Prostate gland (tissue), 2 donors: ENCODE measurements around the gene GJA5. TPM values are rescaled to one million over a fixed set of nuclear protein-coding genes. Genes with fewer than 3 reads are reported as not detected.
"Not testable (repeated sequence)": the region's sequence is repeated elsewhere in the genome, so short reads cannot be mapped to it uniquely, and the experiment has no call there.

Experiments
- DNase-seq: peaks from one replicate; pipeline ENCODE4 v3.0.0-alpha.2; 2019; ENCODE audit warnings: low spot score
- H3K27ac ChIP-seq, 2 donors: fragments of 200-600 bp; sonication (generic); 2 replicates each; pipeline ENCODE4 v1.5.1; 2017 to 2019
- H3K27me3 ChIP-seq: fragments of 200-600 bp; sonication (generic); replicated peaks from 2 replicates; pipeline ENCODE4 v1.5.1; 2019; ENCODE audit not compliant: insufficient read depth
- H3K36me3 ChIP-seq, 2 donors: fragments of 200-600 bp; sonication (generic); 1 replicate in 1 of 2; 2 replicates in 1 of 2; pipeline versions ENCODE4 v1.5.1 to v1.8.1; 2017 to 2019
- H3K4me1 ChIP-seq: fragments of 200-600 bp; sonication (generic); replicated peaks from 2 replicates; pipeline ENCODE4 v1.5.1; 2019
- H3K4me3 ChIP-seq, 2 donors: fragments of 200-600 bp; sonication (generic); 2 replicates each; pipeline ENCODE4 v1.5.1; 2017 to 2019
- H3K9me3 ChIP-seq: fragments of 200-600 bp; sonication (generic); 2 replicates; pipeline ENCODE4 v1.5.1; 2017
- CTCF ChIP-seq, 4 experiments: fragments of 200-600 bp in 2 of 4; fragments of 450-650 bp in 2 of 4; sonication (generic) in 2 of 4; IDR thresholded peaks; 1 replicate in 3 of 4; 2 replicates in 1 of 4; pipeline ENCODE4 v1.5.1; 2016 to 2019; ENCODE audit warnings: antibody characterized with exemption in 4 of 4, mild to moderate bottlenecking in 2 of 4, moderate library complexity in 2 of 4
- POLR2A ChIP-seq: fragments of 450-650 bp; IDR thresholded peaks from one replicate; pipeline ENCODE4 v1.6.1; 2016; ENCODE audit warnings: antibody characterized with exemption, mild to moderate bottlenecking
- POLR2AphosphoS5 ChIP-seq: sonication (generic); formaldehyde crosslinking; IDR thresholded peaks from one replicate; pipeline ENCODE4 v1.6.1; 2017; ENCODE audit warnings: antibody characterized with exemption
- WGBS: methylation state at CpG from one replicate; pipeline ENCODE4 v1.1.5; 2018; 5-methylcytosine and 5-hydroxymethylcytosine counted together
- intact Hi-C: fragments of 100-400 bp; cut with DNase I; formaldehyde crosslinking; loops from one replicate; pipeline ENCODE4 v1.14.2; 2022
- total RNA-seq, 2 donors: library from RNA; depleted of rRNA; stranded (reverse); fragments of >200 nt; gene quantifications; one replicate each; pipeline ENCODE4 v1.1.0, GENCODE V29; 2016

The GJA5 gene
- total RNA-seq, 2 donors from 2014 or later: 2.7 to 5.5 TPM

- intact Hi-C loops: no loop called here
- no peak overlapping the region for H3K4me3 ChIP-seq
- no peaks in the 10 kb centered on the region for H3K36me3 ChIP-seq
- no peaks in the 10 kb centered on the region for H3K4me1 ChIP-seq
- no peak for TF ChIP-seq POLR2A
- no peak for TF ChIP-seq POLR2AphosphoS5
- TF ChIP-seq CTCF (IDR thresholded peaks at IDR 0.05): no peak
- H3K27ac ChIP-seq: no peak overlapping the region
- no peaks in the 10 kb centered on the region for H3K27me3 ChIP-seq
- H3K9me3 ChIP-seq: no peaks in the 10 kb centered on the region
- no peak for DNase-seq
Observed at GRCh38 chr1:147736883-147737282, 23.5 kb downstream of the GJA5 start.

GRCh38 chr1:147735423-147735822 is 25.0 kb downstream of the GJA5 start:
- intact Hi-C loops: no loop called here

GRCh38 chr1:147734291-147734841 is 26.0 kb downstream of the GJA5 start:
- H3K4me1 ChIP-seq, H3K27ac ChIP-seq, intact Hi-C loops, H3K36me3 ChIP-seq, H3K4me3 ChIP-seq, H3K9me3 ChIP-seq, H3K27me3 ChIP-seq, DNase-seq: not testable (repeated sequence)
- WGBS: 71% methylated on average over 4 of the region's 4 CpGs

More at GRCh38 chr1:147735423-147735822, 25.0 kb downstream of the GJA5 start:
- DNase-seq: no peak
- no peaks in the 10 kb centered on the region for H3K9me3 ChIP-seq
- WGBS: 100% methylated on average over 1 of the region's 1 CpG
- TF ChIP-seq POLR2AphosphoS5: no peak
- H3K4me1 ChIP-seq: no peaks in the 10 kb centered on the region
- no peak overlapping the region for H3K27ac ChIP-seq
- H3K27me3 ChIP-seq: no peaks in the 10 kb centered on the region
- H3K4me3 ChIP-seq: no peak overlapping the region
- no peaks in the 10 kb centered on the region for H3K36me3 ChIP-seq

GRCh38 chr1:147729315-147729714 is 31.1 kb downstream of the GJA5 start:
- intact Hi-C loops: no loop called here
- Histone ChIP-seq H3K27me3 (no peaks in the 10 kb centered on the region), H3K4me3 (no peak overlapping the region), H3K27ac (no peak overlapping the region), H3K4me1 (no peaks in the 10 kb centered on the region), H3K9me3 (no peaks in the 10 kb centered on the region), H3K36me3 (no peaks in the 10 kb centered on the region)
- no peak for TF ChIP-seq POLR2A
- TF ChIP-seq CTCF (IDR thresholded peaks at IDR 0.05): no peak
- TF ChIP-seq POLR2AphosphoS5: no peak
- WGBS: 97% methylated on average over 2 of the region's 2 CpGs
- DNase-seq: no peak

GRCh38 chr1:147726168-147726567 is 34.2 kb downstream of the GJA5 start:
- 55% methylated on average over 2 of the region's 2 CpGs for WGBS
- Histone ChIP-seq H3K4me3 (no peak overlapping the region), H3K27ac (no peak overlapping the region), H3K9me3 (no peaks in the 10 kb centered on the region), H3K36me3 (no peaks in the 10 kb centered on the region), H3K27me3 (no peaks in the 10 kb centered on the region), H3K4me1 (no peaks in the 10 kb centered on the region)
- intact Hi-C loops: no loop called here
- TF ChIP-seq POLR2A (no peak), CTCF (IDR thresholded peaks at IDR 0.05) (no peak), POLR2AphosphoS5 (no peak)
- no peak for DNase-seq

GRCh38 chr1:147725685-147726084 is 34.7 kb downstream of the GJA5 start:
- intact Hi-C loops: no loop called here
- Histone ChIP-seq H3K4me3 (no peak overlapping the region), H3K27ac (no peak overlapping the region), H3K9me3 (no peaks in the 10 kb centered on the region), H3K4me1 (no peaks in the 10 kb centered on the region), H3K36me3 (no peaks in the 10 kb centered on the region), H3K27me3 (no peaks in the 10 kb centered on the region)
- no peak for DNase-seq
- TF ChIP-seq POLR2A (no peak), CTCF (IDR thresholded peaks at IDR 0.05) (no peak), POLR2AphosphoS5 (no peak)
- 79% methylated on average over 3 of the region's 3 CpGs for WGBS
